Measurements from ENCODE around the gene SRGN.
"Not testable (repeated sequence)": the region's sequence is repeated elsewhere in the genome, so short reads cannot be mapped to it uniquely, and the experiment has no call there.

Gene SRGN

GRCh38 chr10:69141304-69141703 lies 53.4 kb downstream of the SRGN start:
- Histone ChIP-seq H3K4me3 (ENCODE audit: insufficient read depth, low read depth, low read length) (no peak overlapping the region), H3K27ac (ENCODE audit: insufficient read depth, low read depth, low read length, poor library complexity, severe bottlenecking) (no peak overlapping the region), H3K9me3 (ENCODE audit: control insufficient read depth, low read length) (no peaks in the 10 kb centered on the region), H3K36me3 (ENCODE audit: control insufficient read depth, insufficient read depth, low read length) (no peaks in the 10 kb centered on the region), H3K4me1 (ENCODE audit: control insufficient read depth, insufficient read depth, low read length) (no peaks in the 10 kb centered on the region), H3K27me3 (ENCODE audit: control insufficient read depth, insufficient read depth, low read length, poor library complexity, severe bottlenecking) (no peaks in the 10 kb centered on the region)
- 80 to 81% methylated on average over 1 of the region's 1 CpG for WGBS, 2 experiments

GRCh38 chr10:69142074-69142473 lies 54.2 kb downstream of the SRGN start:
- 85 to 92% methylated on average over 2 to 3 of the region's 3 CpGs for WGBS, 2 experiments

GRCh38 chr10:69142983-69143382 lies 55.1 kb downstream of the SRGN start:
- H3K4me3 ChIP-seq (ENCODE audit: insufficient read depth, low read depth, low read length) = no peak overlapping the region
- no peaks in the 10 kb centered on the region for H3K36me3 ChIP-seq (ENCODE audit: control insufficient read depth, insufficient read depth, low read length)
- H3K4me1 ChIP-seq (ENCODE audit: control insufficient read depth, insufficient read depth, low read length) = no peaks in the 10 kb centered on the region
- H3K27ac ChIP-seq (ENCODE audit: insufficient read depth, low read depth, low read length, poor library complexity, severe bottlenecking) = no peak overlapping the region
- H3K27me3 ChIP-seq (ENCODE audit: control insufficient read depth, insufficient read depth, low read length, poor library complexity, severe bottlenecking) = no peaks in the 10 kb centered on the region
- no peaks in the 10 kb centered on the region for H3K9me3 ChIP-seq (ENCODE audit: control insufficient read depth, low read length)
- 64% methylated on average over 3 of the region's 3 CpGs for WGBS, 2 experiments

More at GRCh38 chr10:69142074-69142473, 54.2 kb downstream of the SRGN start:
- not testable (repeated sequence) for H3K27me3 ChIP-seq (ENCODE audit: control insufficient read depth, insufficient read depth, low read length, poor library complexity, severe bottlenecking); H3K9me3 ChIP-seq (ENCODE audit: control insufficient read depth, low read length); H3K4me1 ChIP-seq (ENCODE audit: control insufficient read depth, insufficient read depth, low read length); H3K27ac ChIP-seq (ENCODE audit: insufficient read depth, low read depth, low read length, poor library complexity, severe bottlenecking); H3K4me3 ChIP-seq (ENCODE audit: insufficient read depth, low read depth, low read length); H3K36me3 ChIP-seq (ENCODE audit: control insufficient read depth, insufficient read depth, low read length)

GRCh38 chr10:69145329-69145728 lies 57.4 kb downstream of the SRGN start:
- Histone ChIP-seq H3K4me1 (ENCODE audit: control insufficient read depth, insufficient read depth, low read length) (no peaks in the 10 kb centered on the region), H3K27ac (ENCODE audit: insufficient read depth, low read depth, low read length, poor library complexity, severe bottlenecking) (no peak overlapping the region), H3K36me3 (ENCODE audit: control insufficient read depth, insufficient read depth, low read length) (no peaks in the 10 kb centered on the region), H3K4me3 (ENCODE audit: insufficient read depth, low read depth, low read length) (no peak overlapping the region), H3K27me3 (ENCODE audit: control insufficient read depth, insufficient read depth, low read length, poor library complexity, severe bottlenecking) (no peaks in the 10 kb centered on the region), H3K9me3 (ENCODE audit: control insufficient read depth, low read length) (no peaks in the 10 kb centered on the region)
- 89% methylated on average over 1 of the region's 1 CpG; no CpG with 5 or more reads in 1 of the 2 experiments for WGBS, 2 experiments

- no peak overlapping the region for H3K4me3 ChIP-seq (ENCODE audit: insufficient read depth, low read depth, low read length)
- no peak overlapping the region for H3K27ac ChIP-seq (ENCODE audit: insufficient read depth, low read depth, low read length, poor library complexity, severe bottlenecking)
- no peaks in the 10 kb centered on the region for H3K4me1 ChIP-seq (ENCODE audit: control insufficient read depth, insufficient read depth, low read length)
- H3K27me3 ChIP-seq (ENCODE audit: control insufficient read depth, insufficient read depth, low read length, poor library complexity, severe bottlenecking) = no peaks in the 10 kb centered on the region
- 92 to 94% methylated on average over 8 of the region's 8 CpGs for WGBS, 2 experiments
- no peaks in the 10 kb centered on the region for H3K36me3 ChIP-seq (ENCODE audit: control insufficient read depth, insufficient read depth, low read length)
- H3K9me3 ChIP-seq (ENCODE audit: control insufficient read depth, low read length) = no peaks in the 10 kb centered on the region
Measured at GRCh38 chr10:69145864-69146263, 58.0 kb downstream of the SRGN start.

GRCh38 chr10:69146759-69147158 lies 58.9 kb downstream of the SRGN start:
- 100% methylated on average over 1 to 2 of the region's 2 CpGs for WGBS, 2 experiments
- Histone ChIP-seq H3K36me3 (ENCODE audit: control insufficient read depth, insufficient read depth, low read length) (no peaks in the 10 kb centered on the region), H3K27ac (ENCODE audit: insufficient read depth, low read depth, low read length, poor library complexity, severe bottlenecking) (no peak overlapping the region)

GRCh38 chr10:69151984-69152383 lies 64.1 kb downstream of the SRGN start:
- WGBS, 2 experiments = 96 to 97% methylated on average over 2 to 3 of the region's 3 CpGs
- H3K9me3 ChIP-seq (ENCODE audit: control insufficient read depth, low read length) = no peaks in the 10 kb centered on the region
- no peak overlapping the region for H3K27ac ChIP-seq (ENCODE audit: insufficient read depth, low read depth, low read length, poor library complexity, severe bottlenecking)
- no peak overlapping the region for H3K4me3 ChIP-seq (ENCODE audit: insufficient read depth, low read depth, low read length)
- no peaks in the 10 kb centered on the region for H3K36me3 ChIP-seq (ENCODE audit: control insufficient read depth, insufficient read depth, low read length)
- H3K27me3 ChIP-seq (ENCODE audit: control insufficient read depth, insufficient read depth, low read length, poor library complexity, severe bottlenecking) = no peaks in the 10 kb centered on the region
- no peaks in the 10 kb centered on the region for H3K4me1 ChIP-seq (ENCODE audit: control insufficient read depth, insufficient read depth, low read length)

More at GRCh38 chr10:69146759-69147158, 58.9 kb downstream of the SRGN start:
- Histone ChIP-seq H3K4me1 (ENCODE audit: control insufficient read depth, insufficient read depth, low read length) (no peaks in the 10 kb centered on the region), H3K27me3 (ENCODE audit: control insufficient read depth, insufficient read depth, low read length, poor library complexity, severe bottlenecking) (no peaks in the 10 kb centered on the region), H3K9me3 (ENCODE audit: control insufficient read depth, low read length) (no peaks in the 10 kb centered on the region), H3K4me3 (ENCODE audit: insufficient read depth, low read depth, low read length) (no peak overlapping the region)

GRCh38 chr10:69153227-69153626 lies 65.3 kb downstream of the SRGN start:
- Histone ChIP-seq H3K27me3 (ENCODE audit: control insufficient read depth, insufficient read depth, low read length, poor library complexity, severe bottlenecking) (no peaks in the 10 kb centered on the region), H3K27ac (ENCODE audit: insufficient read depth, low read depth, low read length, poor library complexity, severe bottlenecking) (no peak overlapping the region), H3K4me1 (ENCODE audit: control insufficient read depth, insufficient read depth, low read length) (no peaks in the 10 kb centered on the region), H3K9me3 (ENCODE audit: control insufficient read depth, low read length) (no peaks in the 10 kb centered on the region), H3K4me3 (ENCODE audit: insufficient read depth, low read depth, low read length) (no peak overlapping the region), H3K36me3 (ENCODE audit: control insufficient read depth, insufficient read depth, low read length) (no peaks in the 10 kb centered on the region)
- WGBS, 2 experiments = 89% methylated on average over 6 of the region's 6 CpGs
